ENCODE data around the gene NT5M. TPM values are rescaled to one million over a fixed set of nuclear protein-coding genes. Genes with fewer than 3 reads are reported as not detected.

Gene NT5M
- total and polyA plus RNA-seq, 4 experiments from 2014 or later = 0.37 to 2.9 (median 2.0) TPM

- no peaks in the 10 kb centered on the region for H3K4me1 ChIP-seq (ENCODE audit: insufficient read depth, low read length)
- CTCF ChIA-PET (ENCODE audit: partially characterized antibody) = no interaction called here
- no peak for DNase-seq
- no peak overlapping the region for H3K27ac ChIP-seq (ENCODE audit: low read depth, low read length)
- POLR2A ChIA-PET (ENCODE audit: partially characterized antibody) = no interaction called here
- Mint-ChIP-seq H3K4me1 (peaks cover 0 to 2% (median 0%) of the 10 kb centered on the region in 4 donors), H3K36me3 (no peaks in the 10 kb centered on the region), H3K4me3 (no peak overlapping the region), H3K27me3 (peaks cover 2 to 10% of the 10 kb centered on the region in 2 donors), H3K27ac (no peak overlapping the region), H3K9me3 (peaks cover 0 to 3% (median 0%) of the 10 kb centered on the region in 8 donors)
- H3K9me3 ChIP-seq (ENCODE audit: control insufficient read depth in 1 of 2, low read length in 2 of 2) = no peaks in the 10 kb centered on the region
- H3K36me3 ChIP-seq (ENCODE audit: insufficient read depth, low read length) = no peaks in the 10 kb centered on the region
- intact Hi-C loops (cut with micrococcal nuclease) = no loop called here
- H3K4me3 ChIP-seq (ENCODE audit: low read length in 2 of 2) = no peak overlapping the region
- H3K27me3 ChIP-seq (ENCODE audit: insufficient read depth, low read length) = no peaks in the 10 kb centered on the region
These were observed 58.8 kb downstream of the NT5M start for GRCh38 chr17:17361867-17362539.

- no peak overlapping the region for H3K27ac Mint-ChIP-seq
- H3K27ac ChIP-seq (ENCODE audit: low read depth, low read length) = no peak overlapping the region
- intact Hi-C loops (cut with micrococcal nuclease) = no loop called here
- H3K4me1 Mint-ChIP-seq = peaks cover 0 to 2% (median 0%) of the 10 kb centered on the region in 4 donors
- no peak overlapping the region for H3K4me3 Mint-ChIP-seq
- ChIA-PET CTCF (ENCODE audit: partially characterized antibody) (no interaction called here), POLR2A (ENCODE audit: partially characterized antibody) (no interaction called here)
- H3K36me3 Mint-ChIP-seq = no peaks in the 10 kb centered on the region
- H3K9me3 Mint-ChIP-seq = peaks cover 0 to 3% (median 0%) of the 10 kb centered on the region in 8 donors
- H3K4me1 ChIP-seq (ENCODE audit: insufficient read depth, low read length) = no peaks in the 10 kb centered on the region
- no peaks in the 10 kb centered on the region for H3K9me3 ChIP-seq (ENCODE audit: control insufficient read depth in 1 of 2, low read length in 2 of 2)
- H3K27me3 Mint-ChIP-seq = peaks cover 2 to 10% of the 10 kb centered on the region in 2 donors
- H3K36me3 ChIP-seq (ENCODE audit: insufficient read depth, low read length) = no peaks in the 10 kb centered on the region
- DNase-seq = no peak
- no peak overlapping the region for H3K4me3 ChIP-seq (ENCODE audit: low read length in 2 of 2)
- no peaks in the 10 kb centered on the region for H3K27me3 ChIP-seq (ENCODE audit: insufficient read depth, low read length)
These were observed 59.4 kb downstream of the NT5M start for GRCh38 chr17:17362540-17362930.

GRCh38 chr17:17363638-17364337 is 60.6 kb downstream of the NT5M start:
- H3K36me3 ChIP-seq (ENCODE audit: insufficient read depth, low read length) = no peaks in the 10 kb centered on the region
- intact Hi-C loops (cut with micrococcal nuclease) = no loop called here
- Mint-ChIP-seq H3K27me3 (peaks cover 2 to 10% of the 10 kb centered on the region in 2 donors), H3K36me3 (no peaks in the 10 kb centered on the region), H3K4me1 (peaks cover 0 to 2% (median 0%) of the 10 kb centered on the region in 4 donors), H3K4me3 (peak overlapping the region in 2 of 8 donors; percentile 15 to 57), H3K9me3 (peaks cover 0 to 3% (median 0%) of the 10 kb centered on the region in 8 donors), H3K27ac (peak overlapping the region in 1 of 7 donors; percentile 29)
- H3K27ac ChIP-seq (ENCODE audit: low read depth, low read length) = no peak overlapping the region
- no peaks in the 10 kb centered on the region for H3K9me3 ChIP-seq (ENCODE audit: control insufficient read depth in 1 of 2, low read length in 2 of 2)
- H3K4me1 ChIP-seq (ENCODE audit: insufficient read depth, low read length) = no peaks in the 10 kb centered on the region
- CTCF ChIA-PET (ENCODE audit: partially characterized antibody) = interaction anchor here (0.8 to 1.7 kb wide), 3 partner anchors 9 to 77 kb away, joined by 3 to 6 read pairs (median 3); no protein-coding TSS in a partner anchor
- no peak overlapping the region for H3K4me3 ChIP-seq (ENCODE audit: low read length in 2 of 2)
- POLR2A ChIA-PET (ENCODE audit: partially characterized antibody) = no interaction called here
- no peaks in the 10 kb centered on the region for H3K27me3 ChIP-seq (ENCODE audit: insufficient read depth, low read length)
- DNase-seq = peak in 2 of 5 donors; percentile 2 to 8

- intact Hi-C loops (cut with micrococcal nuclease) = no loop called here
- no peak for DNase-seq
- Mint-ChIP-seq H3K4me3 (no peak overlapping the region), H3K9me3 (peaks cover 0 to 3% (median 0%) of the 10 kb centered on the region in 8 donors), H3K27ac (no peak overlapping the region), H3K4me1 (peaks cover 0 to 2% (median 0%) of the 10 kb centered on the region in 4 donors), H3K36me3 (no peaks in the 10 kb centered on the region), H3K27me3 (peaks cover 2 to 10% of the 10 kb centered on the region in 2 donors)
- ChIA-PET POLR2A (ENCODE audit: partially characterized antibody) (no interaction called here), CTCF (ENCODE audit: partially characterized antibody) (interaction anchor here (0.8 to 1.7 kb wide), 3 partner anchors 10 to 76 kb away, joined by 3 to 6 read pairs (median 3); no protein-coding TSS in a partner anchor)
- Histone ChIP-seq H3K4me1 (ENCODE audit: insufficient read depth, low read length) (no peaks in the 10 kb centered on the region), H3K27ac (ENCODE audit: low read depth, low read length) (no peak overlapping the region), H3K9me3 (ENCODE audit: control insufficient read depth in 1 of 2, low read length in 2 of 2) (no peaks in the 10 kb centered on the region), H3K36me3 (ENCODE audit: insufficient read depth, low read length) (no peaks in the 10 kb centered on the region), H3K27me3 (ENCODE audit: insufficient read depth, low read length) (no peaks in the 10 kb centered on the region), H3K4me3 (ENCODE audit: low read length in 2 of 2) (no peak overlapping the region)
These were observed 61.1 kb downstream of the NT5M start for GRCh38 chr17:17364338-17364667.

- intact Hi-C loops (cut with micrococcal nuclease) = no loop called here
- Mint-ChIP-seq H3K4me1 (peaks cover 0 to 2% (median 0%) of the 10 kb centered on the region in 4 donors), H3K4me3 (no peak overlapping the region), H3K27me3 (peaks cover 2 to 10% of the 10 kb centered on the region in 2 donors), H3K36me3 (no peaks in the 10 kb centered on the region), H3K9me3 (peaks cover 0 to 1% (median 0%) of the 10 kb centered on the region in 8 donors), H3K27ac (no peak overlapping the region)
- ChIA-PET POLR2A (ENCODE audit: partially characterized antibody) (no interaction called here), CTCF (ENCODE audit: partially characterized antibody) (interaction anchor here (0.9 to 1.5 kb wide), 2 partner anchors 11 to 276 kb away, joined by 3 to 7 read pairs; no protein-coding TSS in a partner anchor)
- Histone ChIP-seq H3K27ac (ENCODE audit: low read depth, low read length) (no peak overlapping the region), H3K36me3 (ENCODE audit: insufficient read depth, low read length) (no peaks in the 10 kb centered on the region), H3K27me3 (ENCODE audit: insufficient read depth, low read length) (no peaks in the 10 kb centered on the region), H3K4me1 (ENCODE audit: insufficient read depth, low read length) (no peaks in the 10 kb centered on the region), H3K9me3 (ENCODE audit: control insufficient read depth in 1 of 2, low read length in 2 of 2) (no peaks in the 10 kb centered on the region), H3K4me3 (ENCODE audit: low read length in 2 of 2) (no peak overlapping the region)
- no peak for DNase-seq
These were observed 62.4 kb downstream of the NT5M start for GRCh38 chr17:17365476-17366110.

GRCh38 chr17:17366235-17366634 is 63.1 kb downstream of the NT5M start:
- POLR2A ChIA-PET (ENCODE audit: partially characterized antibody) = no interaction called here
- H3K36me3 ChIP-seq (ENCODE audit: insufficient read depth, low read length) = no peaks in the 10 kb centered on the region
- no peaks in the 10 kb centered on the region for H3K27me3 ChIP-seq (ENCODE audit: insufficient read depth, low read length)
- H3K9me3 ChIP-seq (ENCODE audit: control insufficient read depth in 1 of 2, low read length in 2 of 2) = no peaks in the 10 kb centered on the region
- no peak overlapping the region for H3K4me3 ChIP-seq (ENCODE audit: low read length in 2 of 2)
- intact Hi-C loops (cut with micrococcal nuclease) = no loop called here
- Mint-ChIP-seq H3K27ac (no peak overlapping the region), H3K4me1 (peaks cover 0 to 2% (median 0%) of the 10 kb centered on the region in 4 donors), H3K27me3 (peaks cover under 1 to 9% of the 10 kb centered on the region in 2 donors), H3K9me3 (no peaks in the 10 kb centered on the region), H3K36me3 (no peaks in the 10 kb centered on the region), H3K4me3 (no peak overlapping the region)
- no peak overlapping the region for H3K27ac ChIP-seq (ENCODE audit: low read depth, low read length)
- DNase-seq = no peak
- CTCF ChIA-PET (ENCODE audit: partially characterized antibody) = interaction anchor here (0.9 to 1.5 kb wide), 3 partner anchors 12 to 275 kb away, joined by 3 to 7 read pairs (median 5); no protein-coding TSS in a partner anchor
- no peaks in the 10 kb centered on the region for H3K4me1 ChIP-seq (ENCODE audit: insufficient read depth, low read length)
